CD4-positive, alpha-beta T cell treated with Interleukin-15 for 1 hour (primary cell): Measurements from ENCODE around the gene C19orf44.

Experiments
- DNase-seq: peaks from one replicate; pipeline ENCODE4 v3.0.0-alpha.2; 2020

The C19orf44 gene

DNA sequence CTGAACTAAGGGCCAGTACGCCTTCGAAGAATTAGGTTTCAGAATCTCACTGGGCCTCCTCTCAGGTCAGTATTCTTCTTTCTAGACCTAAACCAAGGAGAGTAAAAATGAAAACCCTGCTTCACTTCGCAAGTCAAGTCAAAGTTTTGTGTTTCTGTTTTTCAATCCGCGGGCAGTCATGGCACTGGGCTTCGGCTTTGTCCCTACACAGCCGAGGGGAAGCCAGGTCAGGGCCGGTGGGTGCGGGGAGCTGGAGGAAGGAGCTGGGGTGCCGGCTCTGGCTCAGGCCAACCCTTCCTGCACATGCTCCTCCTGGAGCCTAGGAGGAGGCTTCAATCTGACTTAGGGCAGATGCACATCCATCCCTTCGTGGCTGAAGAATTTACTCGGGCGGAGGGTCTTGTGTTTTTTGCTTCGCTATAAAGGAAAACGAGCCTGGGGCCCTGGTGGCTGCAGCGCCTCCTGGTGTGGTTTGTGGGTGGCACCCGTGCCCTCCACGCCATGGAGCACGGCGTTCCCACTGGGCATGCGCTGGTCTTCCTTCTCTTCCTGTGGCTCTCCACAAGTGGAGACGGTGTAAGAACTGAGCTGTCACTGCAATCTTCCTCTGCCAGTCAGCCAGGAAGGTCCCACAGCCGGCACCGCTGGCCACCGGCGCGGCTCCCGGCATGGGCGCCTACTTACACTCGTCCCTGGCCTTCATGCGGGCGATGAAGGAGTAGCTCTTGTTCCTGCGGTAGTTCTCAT, 22.5 kb downstream of the C19orf44 start:
- DNase-seq, result no peak

DNA sequence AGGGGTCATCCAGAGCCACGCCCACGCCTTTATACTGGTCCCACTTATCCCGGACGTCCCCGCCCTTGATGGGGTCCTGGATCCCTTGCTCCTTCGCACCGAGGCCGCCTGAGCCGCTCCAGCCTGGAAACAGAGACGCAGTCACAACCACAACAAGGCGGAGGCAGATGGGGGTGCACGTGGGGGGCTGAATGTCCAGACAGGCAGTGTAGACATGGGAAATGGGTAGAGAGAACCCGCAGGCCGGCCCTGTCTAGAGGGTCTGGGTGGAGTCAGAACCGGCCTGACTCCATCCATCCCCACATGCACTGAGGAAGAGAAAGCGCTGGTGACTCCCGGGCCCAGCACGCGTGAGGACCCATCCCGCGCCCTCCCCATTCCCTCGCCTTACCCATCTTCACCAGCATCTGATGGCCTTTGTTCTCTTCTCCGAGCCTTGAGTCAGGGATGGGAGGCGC, 23.1 kb downstream of the C19orf44 start:
- DNase-seq, result no peak

DNA sequence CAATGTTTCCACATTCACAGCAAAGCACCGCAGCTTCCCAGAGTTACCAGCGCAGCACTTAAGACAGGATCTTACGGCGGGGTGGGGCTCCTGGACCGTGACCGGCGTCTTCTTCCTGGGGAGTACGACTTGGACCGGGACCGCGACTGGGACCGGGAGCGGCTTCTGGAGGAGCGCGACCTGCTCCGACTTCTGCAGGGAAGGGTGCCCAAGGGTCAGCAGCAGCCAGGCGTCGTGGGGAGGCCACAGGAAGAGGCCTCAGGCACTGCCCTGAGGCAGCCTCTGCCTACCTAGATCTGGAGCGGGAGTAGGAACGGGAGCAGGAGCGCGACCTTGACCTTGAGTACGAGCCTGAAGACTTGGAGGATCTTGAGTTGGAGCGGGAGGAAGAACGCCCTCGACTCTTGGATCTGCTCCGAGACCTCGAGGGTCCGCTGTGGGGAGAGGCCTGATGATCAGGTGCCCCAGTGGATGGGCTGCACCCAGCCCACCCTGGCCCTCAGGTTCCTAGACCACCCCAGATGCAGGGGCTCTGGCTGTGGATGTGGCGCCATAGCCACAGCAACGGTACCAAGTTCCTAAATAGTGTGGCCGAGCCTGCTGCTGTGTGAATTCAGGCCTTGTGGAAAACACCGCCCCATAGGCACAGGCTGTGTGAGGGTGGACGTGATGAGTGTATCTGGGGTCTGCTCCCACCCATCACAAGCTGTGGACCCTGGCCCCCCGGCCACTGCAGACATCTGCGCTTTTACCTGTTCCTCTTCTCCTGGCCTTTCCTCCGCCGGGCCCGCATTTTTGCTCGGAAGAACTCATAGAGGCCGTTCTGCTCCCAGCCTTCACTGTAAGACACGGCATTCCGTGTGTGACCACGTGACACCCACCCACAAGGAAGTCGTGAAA, 24.1 kb downstream of the C19orf44 start:
- no peak for DNase-seq

DNA sequence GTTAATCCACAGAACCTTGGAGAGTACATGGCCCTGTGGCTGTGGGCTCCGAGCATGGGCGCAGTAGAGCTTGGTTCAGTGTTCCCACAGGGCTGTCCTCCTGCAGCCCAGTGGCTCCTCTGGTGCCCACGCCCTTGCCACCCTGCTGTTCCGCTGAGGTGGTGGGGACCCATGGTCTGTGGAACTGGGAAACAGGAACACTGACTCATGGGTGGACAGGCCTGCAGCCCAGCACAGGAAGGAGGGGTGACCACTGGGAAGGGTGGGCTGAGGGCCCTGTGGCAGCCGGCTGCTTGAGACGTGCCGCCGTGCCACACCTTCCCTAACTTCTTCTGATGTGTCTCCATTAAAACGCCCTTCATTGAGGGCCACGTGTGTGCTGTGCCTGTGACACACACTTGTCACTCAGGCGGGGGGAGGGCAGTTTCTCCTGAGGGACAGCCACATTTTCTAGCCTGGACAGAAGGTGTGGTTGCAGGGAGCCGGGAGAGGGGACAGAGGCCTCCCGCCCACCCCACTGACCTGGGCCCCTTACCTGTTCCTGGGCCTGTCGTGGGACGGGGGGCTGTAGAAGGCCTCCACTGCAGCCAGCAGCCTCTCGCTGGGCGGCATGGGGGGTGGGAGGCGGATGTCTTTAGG, 24.9 kb downstream of the C19orf44 start:
- DNase-seq, result no peak

DNA sequence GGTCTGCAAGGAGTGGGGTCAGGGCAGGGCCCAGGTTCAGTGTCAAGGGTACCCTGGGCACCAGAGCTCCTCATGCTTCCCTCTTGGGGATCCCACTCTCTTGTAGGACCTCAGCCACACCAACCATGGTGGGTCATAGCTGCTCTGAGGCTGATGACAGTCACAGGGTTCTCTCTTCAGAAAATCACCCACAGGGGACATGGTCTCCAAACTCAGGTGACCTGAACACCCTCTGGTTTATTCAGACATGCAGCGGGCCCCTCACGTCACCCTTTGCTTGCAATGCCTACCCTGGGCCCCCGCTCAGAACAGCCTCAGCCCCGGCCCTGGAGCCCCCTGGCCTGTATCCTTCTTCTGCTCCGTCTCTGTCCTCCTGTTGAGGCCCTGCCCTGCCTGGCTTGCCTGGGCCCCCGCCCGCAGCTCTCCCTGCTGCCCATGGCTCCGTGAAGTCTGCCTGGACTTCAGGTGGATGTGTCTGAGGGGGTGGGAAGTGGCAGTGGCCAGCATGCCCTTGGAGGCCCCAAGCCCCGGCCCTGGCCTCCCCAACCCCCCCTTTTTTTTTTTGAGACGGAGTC, 25.6 kb downstream of the C19orf44 start:
- DNase-seq, result no peak

DNA sequence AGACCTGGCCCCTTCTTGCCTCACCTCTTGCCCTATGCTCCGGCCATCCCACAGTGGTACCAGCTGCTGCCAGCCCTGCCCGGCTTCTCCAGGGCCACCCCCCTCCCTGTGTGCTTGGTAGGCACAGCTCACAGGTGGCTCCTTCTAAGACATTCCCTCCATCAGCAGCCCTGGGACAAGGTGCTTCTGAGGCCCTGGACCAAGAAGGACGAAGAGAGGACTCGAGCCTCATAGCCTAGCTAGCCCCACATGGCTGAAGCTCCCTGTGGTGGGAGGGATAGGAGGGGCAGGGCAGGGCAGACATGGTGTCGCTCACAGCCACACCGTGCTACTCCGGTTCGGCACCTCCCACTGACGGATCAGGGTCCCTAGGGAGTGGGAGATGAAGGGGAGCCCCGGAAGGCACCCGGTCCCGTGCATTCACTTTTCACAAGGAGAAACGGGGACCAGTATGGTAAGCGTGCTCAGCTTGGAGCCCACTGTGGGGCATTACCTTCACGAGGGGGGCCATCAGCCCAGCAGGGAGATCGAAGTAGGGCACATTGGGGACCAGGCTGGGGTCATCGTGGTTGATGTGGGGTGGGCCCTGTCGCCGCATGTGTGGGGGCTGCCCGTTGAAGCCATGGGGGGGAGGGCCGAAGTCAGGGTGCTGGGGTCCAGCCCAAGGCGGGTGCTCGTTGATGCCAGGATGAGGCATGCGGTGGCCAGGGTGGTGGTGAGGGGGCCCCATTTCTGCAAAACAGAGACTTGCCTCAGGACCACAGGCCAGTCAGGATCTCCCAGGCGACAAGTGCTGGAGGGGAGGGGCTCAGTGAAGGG, 26.6 kb downstream of the C19orf44 start:
- DNase-seq, result no peak

DNA sequence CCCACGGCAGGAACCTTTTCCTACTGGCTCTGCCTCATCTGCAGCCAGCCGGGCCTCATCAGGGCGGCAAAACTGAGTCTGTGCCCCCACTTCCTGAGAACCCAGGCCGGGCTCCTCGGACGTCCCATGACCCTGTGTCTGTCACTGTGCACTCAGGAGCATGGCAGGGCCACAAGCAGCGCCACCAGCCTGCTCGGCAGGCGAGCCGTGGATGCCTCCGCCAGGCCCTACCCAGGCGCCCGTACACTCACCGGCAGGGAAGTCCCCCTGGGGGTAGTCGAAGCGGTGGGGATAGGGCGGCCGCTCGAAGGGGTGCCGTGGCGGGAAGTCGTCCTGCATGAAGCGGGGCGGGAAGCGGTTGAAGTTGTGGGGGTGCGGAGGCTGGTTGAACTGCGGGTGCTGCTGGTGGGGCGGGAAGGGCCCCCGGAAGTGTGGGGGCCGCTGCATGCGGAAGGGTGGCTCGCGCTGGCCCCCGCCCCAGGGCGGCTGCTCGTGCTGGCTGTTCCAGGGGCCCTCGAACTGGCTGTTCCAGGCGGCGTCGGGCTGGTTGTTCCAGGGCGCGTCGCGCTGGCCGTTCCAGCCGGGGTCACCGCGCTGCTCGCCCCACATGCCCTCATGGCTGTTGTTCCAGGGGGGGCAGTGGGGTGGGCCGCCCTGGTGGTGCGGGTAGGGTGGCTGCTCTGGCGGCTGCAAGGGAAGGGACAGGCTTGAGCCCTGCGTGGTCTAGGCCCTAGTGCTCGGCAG, 29.0 kb downstream of the C19orf44 start:
- no peak for DNase-seq

DNA sequence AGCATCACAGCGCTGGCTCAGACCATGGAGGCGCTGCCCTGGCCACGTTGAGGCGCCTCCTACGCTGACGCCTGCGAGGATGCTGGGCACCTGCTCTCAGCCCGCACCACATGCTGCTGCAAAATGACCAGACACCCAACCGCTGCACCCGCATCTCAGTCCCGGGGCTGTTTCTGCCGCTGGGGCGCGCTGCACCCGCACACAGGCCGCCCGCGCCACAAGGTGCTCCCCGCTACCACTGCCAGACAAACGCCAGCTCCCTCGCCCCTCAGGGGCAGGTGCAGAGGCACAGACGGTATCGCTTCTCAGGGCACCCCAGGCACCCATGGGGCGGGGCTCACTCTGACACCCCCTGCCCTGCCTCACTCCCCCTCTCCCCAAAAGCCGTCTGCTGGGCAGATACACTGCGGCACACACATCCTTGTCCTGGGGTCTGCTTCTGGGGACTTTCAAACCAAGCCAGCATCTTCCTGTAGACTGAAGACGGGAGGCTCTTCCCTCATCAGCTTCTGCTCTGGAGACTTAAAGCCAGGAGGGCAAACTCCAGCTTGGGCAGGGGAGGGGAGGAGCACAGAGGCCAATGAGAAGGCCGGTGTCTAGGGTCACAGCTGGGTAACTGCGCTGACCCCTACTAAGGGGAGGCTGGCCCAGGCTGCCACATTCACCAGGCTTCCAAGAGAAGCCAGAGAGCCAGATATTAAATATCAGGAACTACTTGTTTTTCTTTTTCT, 29.7 kb downstream of the C19orf44 start:
- no peak for DNase-seq

DNA sequence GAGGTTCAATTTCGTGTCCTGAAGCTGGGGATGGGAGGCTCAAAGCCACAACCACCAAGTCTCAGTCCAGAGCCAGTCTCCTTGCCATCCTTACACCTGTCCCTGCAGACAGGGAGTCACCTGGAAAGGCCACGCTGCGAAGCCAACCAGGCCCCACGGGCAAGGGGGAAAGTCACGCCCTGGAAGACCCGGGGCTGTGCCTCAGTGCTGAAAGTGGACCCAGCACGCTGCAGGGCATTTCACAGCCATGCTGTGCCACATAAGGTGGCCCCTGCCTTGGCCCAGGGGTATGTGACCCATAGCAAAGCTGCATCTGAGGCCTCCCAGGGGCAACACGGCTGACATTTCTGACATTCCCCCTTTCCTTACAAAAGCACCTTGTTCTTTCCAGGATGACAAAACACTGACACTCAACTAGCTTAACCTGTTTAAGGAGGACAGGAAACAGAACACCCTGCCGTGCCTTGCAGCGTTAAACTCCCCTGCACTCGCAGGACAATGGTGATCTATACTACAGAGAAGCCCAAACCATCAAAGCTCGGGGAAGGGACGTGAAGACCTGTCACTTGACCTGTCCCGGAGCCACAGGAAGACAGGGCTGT, 31.2 kb downstream of the C19orf44 start:
- no peak for DNase-seq

DNA sequence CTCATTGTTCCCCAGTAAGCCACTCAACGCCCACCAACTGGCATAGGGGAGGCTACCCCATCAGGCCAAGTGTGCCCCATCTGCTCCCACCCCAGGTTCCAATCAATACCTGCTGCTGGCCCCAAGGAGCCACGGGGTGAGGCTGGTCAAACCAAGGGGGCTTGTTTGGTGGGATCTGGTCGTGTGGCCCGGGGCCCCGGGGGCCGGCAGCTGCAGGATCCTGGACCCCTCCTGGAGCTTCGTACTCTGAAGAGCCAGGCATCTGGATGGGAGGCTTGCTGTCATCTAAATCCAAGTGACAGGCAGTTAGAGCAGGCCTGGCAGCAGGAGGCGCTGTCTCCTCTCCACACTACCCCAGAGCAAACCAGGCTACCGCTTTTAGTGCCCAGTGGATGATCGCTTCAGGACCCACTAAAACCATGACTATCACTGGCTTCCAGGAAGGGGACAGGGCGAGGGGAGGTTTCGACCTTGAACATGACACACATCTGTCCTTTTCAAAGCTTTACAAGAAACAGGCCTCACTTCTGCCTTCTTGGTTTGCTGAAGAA, 31.9 kb downstream of the C19orf44 start:
- DNase-seq, result peak; percentile 40

DNA sequence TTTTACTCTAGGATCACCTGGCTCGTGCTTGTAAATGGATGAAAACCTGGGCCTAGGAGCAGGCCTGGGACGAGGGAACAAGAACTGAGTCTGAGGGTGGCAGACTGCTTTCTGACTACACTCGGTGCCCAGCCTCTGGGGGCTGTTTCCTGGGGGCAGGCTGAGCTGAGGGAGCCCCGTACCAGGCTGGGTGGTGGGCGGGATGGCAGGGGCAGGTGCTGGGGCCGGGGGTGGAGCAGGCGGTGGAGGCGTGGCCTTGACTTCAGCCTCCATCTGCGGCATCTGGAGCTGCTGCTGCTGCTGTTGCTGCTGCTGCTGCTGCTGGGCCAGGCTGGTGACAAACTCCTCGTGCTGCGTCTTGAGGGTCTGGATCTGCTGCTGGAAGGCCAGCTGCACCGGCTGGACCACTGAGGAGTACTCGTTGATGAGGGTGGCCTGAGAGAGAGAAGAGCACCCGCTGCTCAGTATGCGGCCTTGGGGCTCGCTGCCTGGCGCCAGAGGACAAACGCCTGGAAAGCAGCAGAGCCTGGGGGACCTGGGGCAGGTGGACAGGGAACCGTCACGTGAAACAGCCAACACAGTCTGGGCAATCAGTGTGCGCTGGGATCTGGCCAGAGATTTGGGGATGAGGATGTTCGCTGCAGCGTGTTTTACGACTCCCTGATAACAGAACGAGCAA, 33.4 kb downstream of the C19orf44 start:
- no peak for DNase-seq

DNA sequence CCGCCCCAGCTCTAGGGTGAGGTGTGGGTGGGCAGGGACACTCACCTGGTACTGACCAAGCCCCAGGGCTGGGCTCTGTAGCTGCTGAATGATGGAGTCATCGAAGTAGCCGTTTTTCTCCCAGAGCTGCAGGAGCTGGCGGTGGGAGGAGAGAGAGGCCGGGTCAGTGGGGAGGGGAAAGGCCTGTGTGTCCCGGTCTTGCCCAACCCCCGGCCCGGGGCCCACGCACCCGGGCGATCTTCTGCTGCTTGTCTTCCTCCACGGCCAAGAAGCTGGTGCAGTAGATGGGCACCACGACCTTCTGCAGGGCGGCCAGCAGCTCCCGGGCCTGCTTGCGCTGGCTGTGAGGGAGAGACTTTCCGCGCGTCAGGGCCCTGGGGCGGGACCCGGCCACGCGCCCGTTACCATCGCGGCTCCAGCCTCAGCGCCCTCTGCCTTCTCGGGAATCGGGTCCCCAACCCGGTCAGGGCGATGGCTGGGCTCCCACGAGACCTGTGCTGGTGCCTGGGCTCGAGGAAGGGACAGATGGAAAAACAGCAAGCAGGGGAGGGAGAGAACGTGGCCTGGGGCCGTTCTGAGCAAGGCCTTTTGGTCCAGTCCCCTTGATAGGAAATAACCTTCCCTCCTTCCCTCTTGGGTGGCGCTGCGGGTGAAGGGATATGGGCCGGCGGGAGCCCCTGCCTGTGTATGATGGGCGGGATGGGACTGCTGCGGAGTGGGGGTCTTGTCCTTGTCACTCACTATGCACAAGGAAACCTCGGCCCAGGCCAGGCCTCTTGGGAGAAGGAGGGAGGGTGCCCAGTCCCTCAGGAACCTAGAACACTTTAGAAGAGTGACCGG, 34.6 kb downstream of the C19orf44 start:
- DNase-seq, result no peak

DNA sequence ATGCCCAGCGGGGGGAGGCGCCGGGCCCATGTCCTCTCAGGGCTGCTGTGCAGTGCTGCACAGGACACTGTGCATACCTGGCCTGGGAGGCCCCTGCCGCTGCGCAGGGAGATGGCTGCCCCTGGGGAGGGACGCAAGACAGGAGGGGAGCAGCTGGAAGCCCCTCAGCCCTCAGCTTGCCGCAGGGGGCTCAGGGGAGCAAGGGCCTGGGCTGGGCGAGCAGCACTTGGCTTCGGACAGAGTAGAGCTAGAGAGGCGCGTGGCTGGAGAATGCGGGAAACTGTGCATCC, 35.1 kb downstream of the C19orf44 start:
- no peak for DNase-seq

DNA sequence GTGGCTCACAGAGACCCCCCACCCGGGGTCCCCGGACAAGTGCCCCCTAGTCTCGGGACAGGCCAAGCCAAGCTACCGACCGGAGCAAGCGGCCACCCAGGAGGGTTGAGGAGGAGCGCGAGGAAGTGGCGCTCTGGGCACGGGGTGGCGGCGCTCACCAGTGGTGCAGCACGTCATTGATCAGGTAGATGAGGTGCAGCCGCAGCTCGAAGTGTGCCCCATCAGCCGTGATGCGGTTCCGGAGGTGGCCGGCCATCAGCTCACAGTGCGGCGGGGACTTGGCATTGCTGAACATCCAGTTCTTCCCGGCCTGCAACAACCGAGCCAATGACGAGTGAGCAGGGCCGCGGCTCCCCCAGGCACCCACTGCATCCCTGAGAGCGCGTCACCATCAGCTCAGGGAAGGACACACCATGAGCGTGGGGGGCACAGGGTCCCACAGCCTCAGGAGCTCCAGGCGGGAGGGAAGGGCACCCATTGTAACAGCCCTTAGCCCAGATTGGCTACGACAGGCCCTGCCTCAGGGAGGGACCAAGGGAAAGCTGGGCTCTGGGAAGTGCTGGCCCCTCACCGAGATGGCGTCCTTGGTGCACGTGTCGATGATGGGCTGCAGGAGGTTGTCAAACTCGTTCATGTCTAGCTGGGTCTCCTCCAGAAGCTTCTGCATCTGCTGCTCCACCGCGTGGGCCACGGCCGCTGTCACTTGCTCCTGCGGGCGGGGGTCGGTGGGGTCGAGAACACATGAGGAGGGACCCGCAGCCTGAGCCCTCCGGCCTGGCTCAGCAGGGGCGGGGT, 36.4 kb downstream of the C19orf44 start:
- no peak for DNase-seq

DNA sequence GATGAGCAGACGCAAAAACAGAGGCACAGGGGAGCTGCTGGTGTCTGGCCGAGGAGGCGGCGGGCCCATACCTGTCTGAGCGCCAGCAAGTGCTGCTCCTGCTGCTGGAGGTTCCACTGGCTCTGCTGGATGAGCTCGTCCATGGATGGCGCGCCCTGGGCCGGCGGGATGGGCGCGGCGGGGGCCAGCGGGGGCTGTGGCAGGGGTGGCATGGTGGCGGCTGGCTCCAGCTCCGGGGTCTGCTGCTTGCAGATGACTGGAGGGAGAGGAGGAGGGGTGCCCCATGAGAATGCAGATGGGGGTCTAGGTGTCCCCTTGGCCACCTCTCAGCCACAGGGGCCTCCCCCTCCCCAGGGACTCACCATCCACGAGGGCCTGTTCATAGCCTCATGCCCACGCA, 39.2 kb downstream of the C19orf44 start:
- DNase-seq, result no peak

DNA sequence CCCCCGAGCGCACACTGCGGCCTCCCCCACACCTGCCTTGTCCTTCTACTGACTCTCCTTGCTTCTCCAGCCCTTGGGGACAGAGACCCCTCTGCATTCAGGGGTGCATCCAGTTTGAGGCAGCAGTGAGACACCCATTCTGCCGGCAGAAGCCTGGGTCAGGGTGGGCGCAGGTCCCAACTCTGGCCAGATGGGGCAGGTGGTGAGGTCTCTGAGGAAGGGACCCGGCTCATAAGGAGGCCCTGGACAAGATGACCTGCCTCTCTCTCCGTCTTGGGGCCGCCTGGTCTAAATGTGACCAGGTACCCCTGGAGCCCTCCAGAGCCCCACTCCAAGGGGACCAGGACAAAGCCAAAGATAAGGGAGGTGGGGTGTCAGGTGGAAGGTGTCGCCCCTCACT, 39.9 kb downstream of the C19orf44 start:
- DNase-seq, result no peak

DNA sequence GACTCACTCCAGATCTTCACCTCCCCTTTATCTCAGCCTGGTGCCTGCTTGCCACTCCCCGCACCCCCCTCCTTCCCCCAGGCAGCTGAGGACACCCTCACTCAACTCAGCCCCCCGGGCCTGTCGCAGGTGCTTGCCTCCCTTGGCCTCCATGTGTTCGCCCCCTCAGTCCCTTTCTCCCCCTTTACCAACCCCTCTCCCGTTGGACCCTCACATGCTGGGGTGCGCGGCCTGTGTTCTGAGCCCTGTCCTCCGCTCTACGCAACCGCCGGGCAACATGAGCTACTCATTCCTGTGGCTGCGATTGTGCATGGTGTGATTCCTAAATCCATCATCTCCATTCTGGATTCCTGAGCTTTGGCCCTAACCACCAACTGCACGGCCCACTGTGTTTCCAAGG, 40.9 kb downstream of the C19orf44 start:
- no peak for DNase-seq

DNA sequence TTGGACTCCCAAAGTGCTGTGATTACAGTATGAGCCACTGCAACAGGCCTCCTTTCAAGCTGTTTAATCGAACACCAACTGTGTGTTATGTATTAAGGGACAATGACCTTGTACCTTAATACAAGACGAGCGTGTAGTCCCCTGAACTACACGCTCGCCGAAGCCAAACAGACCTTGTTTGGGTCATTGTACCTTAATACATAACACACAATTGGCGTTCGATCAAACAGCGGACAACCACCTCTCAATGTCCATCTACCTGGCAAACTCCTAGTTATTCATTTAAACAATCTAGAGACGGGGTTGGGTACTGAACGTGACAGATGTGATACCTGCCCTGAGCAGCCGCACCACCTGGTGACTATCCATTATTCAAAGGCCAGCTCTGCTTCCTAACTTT, 44.8 kb downstream of the C19orf44 start:
- DNase-seq, result no peak
